Skeletal muscle tissue (tissue), 4 donors: ENCODE measurements around the gene GNG14. TPM values are rescaled to one million over a fixed set of nuclear protein-coding genes. Genes with fewer than 3 reads are reported as not detected.

Experiments
- H3K27ac ChIP-seq: one replicate; pipeline ENCODE4 v1.7.0; 2013; ENCODE audit warnings: mild to moderate bottlenecking, low read depth, low read length, inconsistent platforms
- H3K27me3 ChIP-seq, 3 donors: one replicate each; pipeline ENCODE4 v1.7.0; 2013; ENCODE audit warnings: low read length in 3 of 3; ENCODE audit not compliant: control insufficient read depth in 3 of 3, insufficient read depth in 3 of 3
- H3K36me3 ChIP-seq, 3 donors: one replicate each; pipeline ENCODE4 v1.7.0; 2013; ENCODE audit warnings: low read length in 3 of 3; ENCODE audit not compliant: control insufficient read depth in 3 of 3, insufficient read depth in 3 of 3
- H3K4me1 ChIP-seq, 3 donors: one replicate each; pipeline ENCODE4 v1.7.0; 2013; ENCODE audit warnings: low read length in 3 of 3, mild to moderate bottlenecking in 3 of 3; ENCODE audit not compliant: control insufficient read depth in 3 of 3, insufficient read depth in 3 of 3
- H3K4me3 ChIP-seq, 3 donors: one replicate each; pipeline ENCODE4 v1.7.0; 2013; ENCODE audit warnings: low read length in 3 of 3
- H3K9ac ChIP-seq, 3 donors: one replicate each; pipeline ENCODE4 v1.7.0; 2013; ENCODE audit warnings: low read length in 3 of 3, mild to moderate bottlenecking in 3 of 3, moderate library complexity in 2 of 3, low read depth in 1 of 3
- H3K9me3 ChIP-seq, 3 donors: one replicate each; pipeline ENCODE4 v1.7.0; 2013; ENCODE audit warnings: low read length in 3 of 3; ENCODE audit not compliant: control insufficient read depth in 3 of 3
- total RNA-seq: library from RNA; depleted of rRNA; stranded (reverse); fragments of >200 nt; gene quantifications from one replicate; pipeline ENCODE4 v1.2.3, GENCODE V29; 2014
- donor health status: Osteomylitis.

The GNG14 gene
- total RNA-seq, 1 donor from 2014 or later: not detected

GRCh38 chr19:12665671-12666264, 22.0 kb upstream of the GNG14 start:
- H3K27me3 ChIP-seq: no peaks in the 10 kb centered on the region
- peaks cover 26 to 43% (median 33%) of the 10 kb centered on the region in 3 donors for H3K36me3 ChIP-seq
- no peak overlapping the region for H3K27ac ChIP-seq
- H3K4me1 ChIP-seq: peaks cover 43 to 57% (median 45%) of the 10 kb centered on the region in 3 donors
- H3K9me3 ChIP-seq: no peaks in the 10 kb centered on the region
- H3K4me3 ChIP-seq: peak overlapping the region; percentile 92 to 98 (median 96)
- peak overlapping the region; percentile 74 to 95 (median 92) for H3K9ac ChIP-seq

DNA sequence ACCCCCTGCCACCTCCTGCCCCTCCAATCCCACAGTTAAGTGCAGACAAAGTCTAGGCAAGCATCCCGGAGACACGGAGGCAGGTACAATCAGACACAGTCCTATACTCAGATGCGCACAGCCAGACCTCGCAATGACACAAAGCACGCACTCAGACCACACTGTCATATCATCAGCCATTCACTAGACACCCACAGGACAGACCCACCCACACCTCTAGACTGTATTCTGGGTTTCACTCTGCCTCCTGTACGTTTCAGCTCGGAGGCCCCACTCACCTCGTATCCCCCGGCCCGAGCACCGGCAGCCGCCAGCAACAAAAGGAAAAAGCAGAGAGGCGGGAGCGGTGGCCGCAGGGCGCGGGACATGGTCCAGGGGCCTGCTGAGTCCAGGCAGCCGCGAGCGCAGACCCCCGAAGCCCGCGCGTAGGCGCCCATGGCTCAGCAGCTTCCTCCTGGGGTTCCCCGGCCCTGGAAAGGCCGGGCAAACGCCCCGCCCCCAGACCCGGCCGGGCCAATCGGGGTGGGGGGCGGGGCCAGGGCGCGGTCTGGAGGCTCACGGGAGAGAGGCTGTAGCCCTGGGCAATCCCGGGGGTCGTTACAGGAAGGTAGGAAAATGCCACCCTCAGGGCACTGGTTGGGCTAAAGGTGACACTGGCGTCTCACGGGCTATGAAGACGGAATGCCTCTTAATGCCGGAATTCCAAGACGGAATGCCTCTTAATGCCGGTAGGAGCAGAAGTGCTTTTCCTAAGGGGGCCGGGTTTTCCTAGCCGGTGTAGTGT, 21.3 kb upstream of the GNG14 start, which contains the start of the genes MAN2B1 and WDR83:
TSS of gene MAN2B1 (minus strand) at position 478 of the 784 bp plus-strand sequence. CDS start at position 437, 41 bp downstream.
TSS of gene WDR83 (plus strand) at position 543 of the 784 bp plus-strand sequence. CDS start 2,984 bp downstream, outside the sequence.
- peak within 1 kb of the TSS; percentile 92 to 98 (median 96) for H3K4me3 ChIP-seq
- H3K9me3 ChIP-seq: no peaks in the 10 kb centered on the region
- peak within 1 kb of the TSS; percentile 74 to 95 (median 92) for H3K9ac ChIP-seq
- peaks cover 43 to 57% (median 45%) of the 10 kb centered on the region in 3 donors for H3K4me1 ChIP-seq
- H3K27ac ChIP-seq: peak within 1 kb of the TSS; percentile 59
- H3K27me3 ChIP-seq: no peaks in the 10 kb centered on the region
- peaks cover 19 to 37% (median 27%) of the 10 kb centered on the region in 3 donors for H3K36me3 ChIP-seq

DNA sequence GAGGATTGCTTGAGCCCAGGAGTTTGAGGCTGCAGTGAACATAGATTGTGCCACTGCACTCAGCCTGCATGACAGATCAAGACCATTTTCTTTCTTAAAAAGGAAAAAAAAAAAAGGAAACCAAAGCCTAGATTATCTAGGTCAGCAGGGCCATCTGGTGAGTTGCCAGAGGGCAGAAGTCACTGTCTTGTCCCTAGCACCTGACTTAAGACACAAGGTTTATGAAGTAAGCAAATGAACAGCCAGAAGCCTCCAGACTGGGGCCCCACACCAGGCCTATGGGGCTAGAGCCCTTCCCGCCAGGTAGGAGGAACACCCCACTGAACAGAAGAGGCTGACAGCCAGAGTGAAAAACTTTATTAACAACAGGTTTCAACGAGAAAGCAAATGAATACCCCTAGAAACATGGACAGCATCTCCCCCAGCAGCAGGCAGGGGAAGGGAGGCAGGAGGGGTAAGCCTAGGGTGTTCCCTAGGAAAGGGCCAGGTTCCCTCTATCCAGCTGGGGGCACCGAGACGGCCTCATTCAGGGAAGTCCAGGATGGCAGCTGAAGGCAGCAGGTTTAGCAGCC, 20.0 kb upstream of the GNG14 start:
- Histone ChIP-seq H3K4me1 (peaks cover 43 to 57% (median 45%) of the 10 kb centered on the region in 3 donors), H3K36me3 (peaks cover 27 to 32% (median 28%) of the 10 kb centered on the region in 3 donors), H3K27ac (no peak overlapping the region), H3K4me3 (peak overlapping the region; percentile 86 to 98 (median 98)), H3K9me3 (no peaks in the 10 kb centered on the region), H3K27me3 (no peaks in the 10 kb centered on the region), H3K9ac (peak overlapping the region in 1 of 3 donors; percentile 99)

GRCh38 chr19:12668346-12668745, 19.5 kb upstream of the GNG14 start:
- peaks cover 43 to 57% (median 45%) of the 10 kb centered on the region in 3 donors for H3K4me1 ChIP-seq

GRCh38 chr19:12668932-12669269, 18.9 kb upstream of the GNG14 start:
- Histone ChIP-seq H3K4me1 (peaks cover 43 to 57% (median 45%) of the 10 kb centered on the region in 3 donors), H3K9ac (peak overlapping the region; percentile 96 to 99 (median 98))

More at GRCh38 chr19:12668346-12668745, 19.5 kb upstream of the GNG14 start:
- Histone ChIP-seq H3K9me3 (no peaks in the 10 kb centered on the region), H3K27me3 (no peaks in the 10 kb centered on the region), H3K36me3 (peaks cover 28 to 30% (median 28%) of the 10 kb centered on the region in 3 donors), H3K4me3 (peak overlapping the region; percentile 86 to 98 (median 98)), H3K9ac (peak overlapping the region; percentile 96 to 99 (median 98)), H3K27ac (peak overlapping the region; percentile 95)

GRCh38 chr19:12669270-12670158, 18.3 kb upstream of the GNG14 start:
- peak overlapping the region; percentile 95 for H3K27ac ChIP-seq
- H3K4me3 ChIP-seq: peak overlapping the region; percentile 86 to 98 (median 98)
- peaks cover 43 to 57% (median 45%) of the 10 kb centered on the region in 3 donors for H3K4me1 ChIP-seq
- H3K36me3 ChIP-seq: peaks cover 26 to 30% (median 27%) of the 10 kb centered on the region in 3 donors
- no peaks in the 10 kb centered on the region for H3K9me3 ChIP-seq
- H3K27me3 ChIP-seq: no peaks in the 10 kb centered on the region
- H3K9ac ChIP-seq: peak overlapping the region; percentile 96 to 99 (median 98)

More at GRCh38 chr19:12668932-12669269, 18.9 kb upstream of the GNG14 start:
- Histone ChIP-seq H3K36me3 (peaks cover 25 to 29% (median 26%) of the 10 kb centered on the region in 3 donors), H3K9me3 (no peaks in the 10 kb centered on the region), H3K27ac (peak overlapping the region; percentile 95), H3K4me3 (peak overlapping the region; percentile 86 to 98 (median 98)), H3K27me3 (no peaks in the 10 kb centered on the region)

DNA sequence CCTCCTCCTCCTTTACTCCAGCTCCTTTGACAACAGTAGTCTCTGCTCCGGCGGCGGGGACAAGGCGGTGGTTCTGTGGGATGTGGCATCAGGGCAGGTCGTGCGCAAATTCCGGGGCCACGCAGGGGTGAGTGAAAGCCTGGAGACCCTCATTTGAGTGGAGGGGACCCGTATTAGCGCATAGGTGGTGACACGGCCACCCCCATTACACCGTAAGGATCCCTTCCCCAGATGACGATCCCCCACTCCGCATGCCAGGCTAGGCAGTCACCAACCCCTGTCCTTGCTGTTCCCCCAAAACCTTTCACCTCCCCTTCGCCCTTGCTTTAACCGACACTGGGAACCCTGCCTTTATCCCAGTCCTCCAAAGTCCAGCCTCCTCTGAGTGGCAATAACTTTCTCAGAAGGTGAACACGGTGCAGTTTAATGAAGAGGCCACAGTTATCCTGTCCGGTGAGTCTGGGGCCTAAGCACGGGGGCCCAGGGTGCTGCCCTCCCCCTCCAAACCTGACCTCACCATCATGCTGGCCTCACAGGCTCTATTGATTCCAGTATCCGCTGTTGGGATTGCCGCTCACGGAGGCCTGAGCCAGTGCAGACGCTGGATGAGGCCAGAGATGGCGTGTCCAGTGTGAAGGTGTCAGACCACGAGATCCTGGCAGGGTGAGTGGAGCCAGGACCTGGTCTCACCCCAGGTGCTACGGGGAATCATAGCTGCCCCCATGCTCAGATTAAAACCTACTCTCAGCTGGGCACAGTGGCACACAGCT, 17.5 kb upstream of the GNG14 start:
- H3K9ac ChIP-seq: peak overlapping the region; percentile 96 to 99 (median 98)
- peaks cover 42 to 49% (median 43%) of the 10 kb centered on the region in 3 donors for H3K4me1 ChIP-seq

GRCh38 chr19:12672744-12673143, 15.1 kb upstream of the GNG14 start:
- Histone ChIP-seq H3K27me3 (no peaks in the 10 kb centered on the region), H3K27ac (no peak overlapping the region), H3K4me3 (no peak overlapping the region), H3K36me3 (peaks cover 37 to 49% (median 44%) of the 10 kb centered on the region in 3 donors), H3K9me3 (no peaks in the 10 kb centered on the region), H3K9ac (no peak overlapping the region), H3K4me1 (peaks cover 22 to 29% (median 24%) of the 10 kb centered on the region in 3 donors)

More for the DNA sequence above, 17.5 kb upstream of the GNG14 start:
- H3K27me3 ChIP-seq: no peaks in the 10 kb centered on the region
- H3K4me3 ChIP-seq: peak overlapping the region; percentile 86 to 98 (median 98)
- peak overlapping the region; percentile 95 for H3K27ac ChIP-seq
- peaks cover 24 to 27% (median 25%) of the 10 kb centered on the region in 3 donors for H3K36me3 ChIP-seq
- no peaks in the 10 kb centered on the region for H3K9me3 ChIP-seq
